Activated naive CD8-positive, alpha-beta T cell treated with anti-CD3 and anti-CD28 coated beads, Interleukin-2, amount 10 ng/mL, durations not matched to agents 7 days and 5 days (primary cell): Measurements from ENCODE around the gene EXD3. TPM values are rescaled to one million over a fixed set of nuclear protein-coding genes. Genes with fewer than 3 reads are reported as not detected.

Experiments used
- ATAC-seq: fragments of 150-1000 bp; cut with Tn5 transposase; one replicate; pipeline ENCODE4 v1.10.0; 2021; ENCODE audit warnings: low read depth, moderate library complexity
- POLR2A ChIA-PET: fragments of 350-600 bp; sonication (Branson Sonifier 250); formaldehyde crosslinking; loops from one replicate; lab custom pipeline; 2021; ENCODE audit warnings: antibody characterized with exemption; lab: Charles Lee
- DNase-seq: peaks from one replicate; pipeline ENCODE4 v3.0.0; 2021
- H3K27ac Mint-ChIP-seq: one replicate; pipeline ENCODE4 v1.8.0; 2022; ENCODE audit warnings: mild to moderate bottlenecking, mixed read lengths
- H3K27me3 Mint-ChIP-seq: one replicate; pipeline ENCODE4 v1.8.0; 2022; ENCODE audit warnings: mild to moderate bottlenecking, moderate library complexity, mixed read lengths
- H3K36me3 Mint-ChIP-seq: one replicate; pipeline ENCODE4 v1.8.0; 2021; ENCODE audit warnings: mild to moderate bottlenecking, mixed read lengths
- H3K4me1 Mint-ChIP-seq: one replicate; pipeline ENCODE4 v1.8.0; 2021; ENCODE audit warnings: mixed read lengths
- H3K4me3 Mint-ChIP-seq: one replicate; pipeline ENCODE4 v1.8.0; 2022; ENCODE audit warnings: mild to moderate bottlenecking, moderate library complexity, mixed read lengths
- H3K9me3 Mint-ChIP-seq: one replicate; pipeline ENCODE4 v1.8.0; 2021; ENCODE audit warnings: mixed read lengths
- total RNA-seq, 2 experiments: library from RNA; stranded (reverse); gene quantifications; one replicate each; pipeline ENCODE4 v1.2.3, GENCODE V29; 2021

The EXD3 gene
- total RNA-seq, 2 experiments from 2014 or later = 23.4 to 24.7 TPM

DNA sequence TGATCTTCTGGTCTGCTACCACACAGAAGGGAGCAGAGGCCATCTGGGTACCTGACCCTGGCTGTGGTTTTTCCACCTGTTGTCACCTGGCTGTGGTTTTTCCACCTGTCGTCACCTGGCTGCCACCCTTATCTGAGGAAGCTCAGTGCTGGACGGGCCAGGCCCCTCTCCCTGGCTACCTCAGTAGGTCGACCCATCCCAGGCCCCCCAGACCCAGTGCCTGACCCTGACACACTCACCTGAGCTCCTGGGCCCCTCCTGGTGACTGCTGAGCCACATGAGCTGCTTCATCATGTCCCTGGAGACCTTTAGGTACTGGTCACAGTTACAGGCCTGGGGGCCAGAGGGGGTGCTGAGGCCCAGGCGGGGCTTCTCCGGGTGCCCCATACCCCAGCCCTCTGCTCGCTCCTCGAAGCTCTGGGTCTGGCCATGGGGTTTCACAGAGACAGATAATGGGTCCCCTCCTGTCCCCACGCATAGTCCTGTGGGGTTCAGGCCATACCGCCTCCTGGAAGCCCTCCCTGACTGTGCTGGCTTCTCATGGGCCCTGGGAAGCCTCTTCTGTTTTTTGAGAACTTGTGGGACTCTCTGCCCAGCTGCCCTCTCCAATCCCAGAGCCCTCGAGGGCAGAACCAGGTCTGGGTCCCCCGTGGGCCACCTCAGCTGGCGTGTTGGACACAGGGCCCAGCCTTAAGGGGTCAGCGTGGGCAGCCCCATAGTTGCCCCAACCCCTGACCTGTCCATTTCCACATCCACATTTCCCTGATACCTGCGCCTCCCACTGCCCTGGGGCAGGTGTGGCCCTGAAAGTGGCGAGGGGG, 113.4 kb downstream of the EXD3 start:
- Mint-ChIP-seq H3K4me1 (peaks cover 4% of the 10 kb centered on the region), H3K9me3 (no peaks in the 10 kb centered on the region), H3K4me3 (no peak overlapping the region), H3K36me3 (no peaks in the 10 kb centered on the region), H3K27me3 (no peaks in the 10 kb centered on the region), H3K27ac (no peak overlapping the region)
- ATAC-seq (no peak), DNase-seq (peak; percentile 31)
- POLR2A ChIA-PET = interaction anchor here (1.4 kb wide), 2 partner anchors 11 kb away, joined by 4 to 9 read pairs; no protein-coding TSS in a partner anchor

DNA sequence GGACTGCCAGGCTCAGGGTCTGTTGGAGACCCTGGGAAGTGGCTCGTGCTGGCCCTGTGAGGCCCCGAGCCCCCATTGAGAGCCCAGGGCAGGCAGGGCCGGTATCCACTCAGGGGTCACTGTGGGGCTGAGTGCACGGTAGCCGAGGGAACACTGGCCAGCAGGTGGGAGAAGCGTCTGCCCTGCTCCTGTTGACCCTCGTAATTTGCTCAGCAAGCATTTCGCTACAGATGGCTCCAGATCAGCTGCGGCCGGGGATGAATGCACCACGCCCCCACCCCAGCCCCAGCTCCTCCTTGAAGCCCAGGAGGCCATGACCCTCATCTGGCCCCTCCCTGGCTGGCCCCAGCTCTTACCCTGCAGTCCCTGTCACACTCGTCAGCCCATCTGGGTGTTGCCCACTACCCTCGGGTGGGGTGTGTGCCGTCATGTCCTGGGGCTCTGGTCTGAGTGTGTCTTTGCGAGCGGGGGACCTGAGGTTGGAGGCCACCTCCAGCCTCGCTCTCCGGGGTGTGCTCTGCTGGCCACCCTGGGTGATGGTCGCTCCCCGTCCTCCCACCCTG, 114.8 kb downstream of the EXD3 start:
- ATAC-seq = no peak

GRCh38 chr9:137307255-137308056, 115.5 kb downstream of the EXD3 start:
- ATAC-seq = no peak
- H3K9me3 Mint-ChIP-seq = no peaks in the 10 kb centered on the region
- POLR2A ChIA-PET = interaction anchor here (1.7 kb wide), 1 partner anchor 13 kb away, joined by 8 read pairs; no protein-coding TSS in a partner anchor
- H3K36me3 Mint-ChIP-seq = no peaks in the 10 kb centered on the region
- H3K27me3 Mint-ChIP-seq = no peaks in the 10 kb centered on the region
- no peak overlapping the region for H3K4me3 Mint-ChIP-seq
- H3K4me1 Mint-ChIP-seq = peaks cover 4% of the 10 kb centered on the region
- DNase-seq = peak; percentile 40
- no peak overlapping the region for H3K27ac Mint-ChIP-seq

More for the DNA sequence above, 114.8 kb downstream of the EXD3 start:
- Mint-ChIP-seq H3K27ac (no peak overlapping the region), H3K36me3 (no peaks in the 10 kb centered on the region), H3K9me3 (no peaks in the 10 kb centered on the region), H3K4me1 (peaks cover 4% of the 10 kb centered on the region), H3K4me3 (no peak overlapping the region), H3K27me3 (no peaks in the 10 kb centered on the region)
- peak; percentile 30 for DNase-seq
- POLR2A ChIA-PET = interaction anchor here (1.4 kb wide), 1 partner anchor 12 kb away, joined by 9 read pairs; no protein-coding TSS in a partner anchor

DNA sequence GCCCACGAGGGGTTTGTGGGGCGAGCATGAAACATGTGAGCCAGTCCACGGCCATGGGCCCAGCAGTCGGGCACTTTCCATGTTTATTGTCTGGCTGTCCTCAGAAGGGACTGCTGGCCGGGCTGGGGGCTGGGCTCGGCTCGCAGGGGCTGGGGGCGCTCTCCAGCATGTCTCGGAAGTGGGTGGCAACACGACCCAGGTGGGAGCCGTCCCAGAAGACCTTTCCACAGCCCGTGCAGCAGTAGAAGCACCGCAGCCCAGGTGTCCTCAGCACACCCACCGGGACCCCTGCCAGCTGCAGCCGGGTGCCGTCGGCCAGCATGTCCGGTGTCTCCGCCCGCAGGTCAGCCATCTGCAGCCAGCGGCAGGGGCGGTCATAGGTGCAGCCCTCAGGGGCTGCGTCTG, 116.1 kb downstream of the EXD3 start:
- ATAC-seq (no peak), DNase-seq (peak; percentile 39)
- Mint-ChIP-seq H3K27me3 (no peaks in the 10 kb centered on the region), H3K36me3 (no peaks in the 10 kb centered on the region), H3K27ac (peak overlapping the region; percentile 42), H3K4me3 (no peak overlapping the region), H3K9me3 (no peaks in the 10 kb centered on the region), H3K4me1 (peaks cover 4% of the 10 kb centered on the region)
- POLR2A ChIA-PET = interaction anchor here (1.1 to 1.7 kb wide), 2 partner anchors 10 to 14 kb away, joined by 8 to 16 read pairs; no protein-coding TSS in a partner anchor

- Mint-ChIP-seq H3K4me3 (peak overlapping the region; percentile 37), H3K4me1 (peaks cover 4% of the 10 kb centered on the region), H3K9me3 (no peaks in the 10 kb centered on the region), H3K36me3 (no peaks in the 10 kb centered on the region), H3K27me3 (peaks cover 3% of the 10 kb centered on the region), H3K27ac (peak overlapping the region; percentile 42)
- POLR2A ChIA-PET = interaction anchor here (1.1 to 1.7 kb wide), 2 partner anchors 10 to 14 kb away, joined by 8 to 16 read pairs; no protein-coding TSS in a partner anchor
- peak; percentile 5 for ATAC-seq
- no peak for DNase-seq
Observed at GRCh38 chr9:137306066-137306849, 116.7 kb downstream of the EXD3 start.

DNA sequence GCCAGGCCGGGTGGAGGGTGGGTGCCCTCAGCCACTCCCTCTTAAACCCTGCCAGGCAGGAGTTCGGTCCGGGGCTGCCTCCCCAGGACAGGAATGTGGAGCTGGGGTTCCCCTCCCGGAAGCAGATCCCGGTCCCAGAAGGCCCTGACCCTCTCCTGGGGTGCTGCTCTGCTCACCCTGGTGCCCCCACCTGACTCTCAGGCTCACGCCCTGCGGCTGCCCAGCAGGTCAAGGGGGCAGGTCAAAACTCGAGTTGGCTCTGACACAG, 117.2 kb downstream of the EXD3 start:
- H3K27ac Mint-ChIP-seq = peak overlapping the region; percentile 85
- no peak for ATAC-seq
- POLR2A ChIA-PET = interaction anchor here (1.1 to 1.7 kb wide), 2 partner anchors 11 to 15 kb away, joined by 8 to 16 read pairs; no protein-coding TSS in a partner anchor
- no peak for DNase-seq
- H3K27me3 Mint-ChIP-seq = peaks cover 4% of the 10 kb centered on the region
- peaks cover 5% of the 10 kb centered on the region for H3K4me1 Mint-ChIP-seq
- H3K9me3 Mint-ChIP-seq = no peaks in the 10 kb centered on the region
- H3K4me3 Mint-ChIP-seq = peak overlapping the region; percentile 37
- no peaks in the 10 kb centered on the region for H3K36me3 Mint-ChIP-seq

- DNase-seq = peak; percentile 79
- POLR2A ChIA-PET = interaction anchor here (1.7 to 2.1 kb wide), 3 partner anchors 15 to 19 kb away, joined by 4 to 8 read pairs (median 7); no protein-coding TSS in a partner anchor
- peak; percentile 80 for ATAC-seq
- H3K4me1 Mint-ChIP-seq = peaks cover 6% of the 10 kb centered on the region
- peak overlapping the region; percentile 85 for H3K27ac Mint-ChIP-seq
- no peaks in the 10 kb centered on the region for H3K9me3 Mint-ChIP-seq
- peak overlapping the region; percentile 37 for H3K4me3 Mint-ChIP-seq
- no peaks in the 10 kb centered on the region for H3K36me3 Mint-ChIP-seq
- H3K27me3 Mint-ChIP-seq = peaks cover 9% of the 10 kb centered on the region
Observed at GRCh38 chr9:137305060-137305797, 117.7 kb downstream of the EXD3 start.

DNA sequence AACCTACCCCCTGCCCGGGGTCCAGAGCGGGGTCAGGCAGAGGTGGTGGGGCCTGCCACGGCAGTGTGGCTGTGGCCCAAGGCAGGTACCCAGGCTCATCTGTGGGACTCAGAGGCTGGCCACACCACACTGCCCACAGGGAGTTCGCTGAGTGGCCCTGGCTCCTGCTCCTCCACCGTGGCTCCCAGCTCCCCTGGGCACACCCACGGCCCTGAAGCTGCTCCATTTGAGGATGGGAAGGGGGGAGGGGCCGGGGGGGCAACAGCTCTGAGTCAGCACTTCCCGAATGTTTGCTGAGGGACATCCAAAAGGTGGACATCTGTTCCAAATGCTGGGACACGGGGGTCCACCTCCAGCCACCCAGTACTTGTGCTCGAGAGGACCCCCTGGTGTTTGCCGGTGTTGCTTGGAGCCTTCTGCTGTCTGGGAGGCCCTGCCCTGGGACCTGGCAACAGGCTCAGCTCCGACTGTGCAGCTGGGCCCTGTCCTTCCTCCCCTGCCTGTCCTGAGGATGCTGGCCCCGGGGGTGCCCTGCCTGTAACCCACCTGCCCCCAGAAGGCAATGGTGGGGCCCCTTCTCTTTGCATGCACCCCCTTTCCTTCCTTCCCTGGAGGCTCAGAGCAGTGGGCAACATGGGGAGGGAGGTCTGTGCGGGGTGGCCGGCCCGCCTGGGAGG, 118.4 kb downstream of the EXD3 start:
- peaks cover 15% of the 10 kb centered on the region for H3K27me3 Mint-ChIP-seq
- no peak for ATAC-seq
- peaks cover 8% of the 10 kb centered on the region for H3K4me1 Mint-ChIP-seq
- no peak overlapping the region for H3K27ac Mint-ChIP-seq
- DNase-seq = peak; percentile 37
- POLR2A ChIA-PET = interaction anchor here (1.9 to 2.1 kb wide), 2 partner anchors 16 to 20 kb away, joined by 4 to 7 read pairs; no protein-coding TSS in a partner anchor
- H3K9me3 Mint-ChIP-seq = no peaks in the 10 kb centered on the region
- no peak overlapping the region for H3K4me3 Mint-ChIP-seq
- no peaks in the 10 kb centered on the region for H3K36me3 Mint-ChIP-seq

DNA sequence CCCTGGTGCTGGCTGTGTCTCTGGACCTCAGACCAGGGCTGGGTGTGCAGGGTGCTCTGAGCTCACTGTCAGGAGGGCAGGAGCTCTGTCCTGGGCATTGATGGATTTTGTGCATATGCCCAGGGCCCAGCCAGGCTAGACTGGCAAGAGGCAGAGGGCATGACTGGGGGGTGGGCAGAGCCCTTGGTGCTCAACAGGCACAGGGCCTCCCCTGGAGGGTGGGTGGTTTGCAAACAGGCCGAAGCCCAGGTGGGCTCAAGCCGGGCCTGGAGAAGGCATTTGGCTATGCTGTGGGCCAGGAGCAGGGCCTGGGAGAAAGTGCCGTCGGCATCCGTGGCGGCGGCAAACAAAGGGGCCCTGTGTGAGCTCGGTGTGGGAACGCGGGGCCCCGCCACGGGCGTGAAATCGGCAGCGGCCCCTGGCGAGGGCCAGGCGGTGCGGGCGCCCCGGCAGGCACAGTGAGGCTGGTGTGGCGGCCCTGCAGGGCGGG, 119.0 kb downstream of the EXD3 start:
- Mint-ChIP-seq H3K27ac (peak overlapping the region; percentile 67), H3K4me1 (peaks cover 8% of the 10 kb centered on the region), H3K9me3 (no peaks in the 10 kb centered on the region), H3K36me3 (no peaks in the 10 kb centered on the region), H3K4me3 (no peak overlapping the region), H3K27me3 (peaks cover 19% of the 10 kb centered on the region)
- DNase-seq = peak; percentile 37
- POLR2A ChIA-PET = interaction anchor here (0.9 to 2.3 kb wide), 4 partner anchors 12 to 119 kb away, joined by 4 to 9 read pairs (median 6); partner anchors contain the start of genes EXD3 and NOXA1
- no peak for ATAC-seq

DNA sequence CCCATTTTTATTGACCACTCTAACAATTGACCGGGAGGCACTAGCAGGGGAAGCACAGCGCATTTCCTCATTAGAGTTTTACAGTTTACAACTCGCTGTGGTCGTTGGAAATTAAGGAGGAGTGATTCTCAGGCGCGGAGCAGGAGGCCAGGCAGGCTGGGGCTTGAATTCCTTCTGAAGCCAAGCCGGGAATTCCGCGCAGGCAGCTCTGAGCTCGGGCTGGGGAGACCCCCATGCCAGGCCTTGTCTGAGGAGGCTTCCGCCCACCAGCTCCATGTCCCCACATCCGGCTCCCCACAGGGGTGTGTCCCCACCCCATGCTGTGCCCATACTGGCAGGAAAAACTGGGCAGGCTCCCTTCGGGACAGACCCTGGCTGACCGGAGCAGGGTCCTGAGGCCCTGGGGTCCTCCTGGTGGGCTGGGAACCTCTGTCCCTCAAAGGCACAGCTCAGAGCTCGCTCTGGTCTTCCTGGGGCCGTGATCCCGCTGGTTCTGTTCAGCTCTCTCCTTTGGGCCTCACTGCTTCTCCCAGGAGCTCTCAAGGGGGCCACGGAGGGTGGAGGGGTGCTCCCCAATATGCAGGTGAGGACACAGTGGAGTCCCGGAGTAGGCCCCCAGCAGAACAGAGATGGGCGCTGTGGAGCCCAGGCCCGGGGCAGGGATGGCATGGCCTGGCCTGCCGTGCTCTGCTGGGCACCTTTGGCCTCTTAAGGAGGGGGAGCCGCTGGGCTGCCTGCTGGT, 119.6 kb downstream of the EXD3 start:
- ATAC-seq (no peak), DNase-seq (peak; percentile 49)
- Mint-ChIP-seq H3K27ac (peak overlapping the region; percentile 67), H3K4me3 (no peak overlapping the region), H3K9me3 (no peaks in the 10 kb centered on the region), H3K4me1 (peaks cover 8% of the 10 kb centered on the region), H3K27me3 (peaks cover 25% of the 10 kb centered on the region), H3K36me3 (no peaks in the 10 kb centered on the region)
- POLR2A ChIA-PET = interaction anchor here (0.7 to 2.3 kb wide), 6 partner anchors 13 to 120 kb away, joined by 3 to 9 read pairs (median 6); partner anchors contain the start of genes EXD3, NOXA1 and TUBB4B
